ENCODE results near the gene NET1.

- TF ChIP-seq PHF8 (IDR thresholded peaks at IDR 0.05; ENCODE audit: borderline replicate concordance, low read depth) (no peak), CTCF (IDR thresholded peaks at IDR 0.05) (no peak), HEYL (CRISPR knock-in tag; IDR thresholded peaks at IDR 0.05) (no peak), SREBF2 (IDR thresholded peaks at IDR 0.05) (no peak), POLR2A (IDR thresholded peaks at IDR 0.05; ENCODE audit: low read length) (no peak), KDM1A (IDR thresholded peaks at IDR 0.05; ENCODE audit: low read depth) (no peak), POLR2AphosphoS2 (conservative IDR thresholded peaks at IDR 0.05; ENCODE audit: low read length) (no peak), RCOR1 (IDR thresholded peaks at IDR 0.05; ENCODE audit: low read depth, low read length) (no peak), HOXA7 (CRISPR knock-in tag; IDR thresholded peaks at IDR 0.05) (no peak)
Observed at GRCh38 chr10:5457741-5458140, 45.4 kb downstream of the NET1 start.
